ENCODE data around the gene SLC52A3.

SLC52A3 gene

GRCh38 chr20:766906-767305 lies 1.4 kb downstream of the SLC52A3 start:
- no peak for DNase-seq (ENCODE audit: low read depth)

- DNase-seq (ENCODE audit: low read depth): no peak
Observed at GRCh38 chr20:764255-764654, 4.0 kb downstream of the SLC52A3 start.

DNA sequence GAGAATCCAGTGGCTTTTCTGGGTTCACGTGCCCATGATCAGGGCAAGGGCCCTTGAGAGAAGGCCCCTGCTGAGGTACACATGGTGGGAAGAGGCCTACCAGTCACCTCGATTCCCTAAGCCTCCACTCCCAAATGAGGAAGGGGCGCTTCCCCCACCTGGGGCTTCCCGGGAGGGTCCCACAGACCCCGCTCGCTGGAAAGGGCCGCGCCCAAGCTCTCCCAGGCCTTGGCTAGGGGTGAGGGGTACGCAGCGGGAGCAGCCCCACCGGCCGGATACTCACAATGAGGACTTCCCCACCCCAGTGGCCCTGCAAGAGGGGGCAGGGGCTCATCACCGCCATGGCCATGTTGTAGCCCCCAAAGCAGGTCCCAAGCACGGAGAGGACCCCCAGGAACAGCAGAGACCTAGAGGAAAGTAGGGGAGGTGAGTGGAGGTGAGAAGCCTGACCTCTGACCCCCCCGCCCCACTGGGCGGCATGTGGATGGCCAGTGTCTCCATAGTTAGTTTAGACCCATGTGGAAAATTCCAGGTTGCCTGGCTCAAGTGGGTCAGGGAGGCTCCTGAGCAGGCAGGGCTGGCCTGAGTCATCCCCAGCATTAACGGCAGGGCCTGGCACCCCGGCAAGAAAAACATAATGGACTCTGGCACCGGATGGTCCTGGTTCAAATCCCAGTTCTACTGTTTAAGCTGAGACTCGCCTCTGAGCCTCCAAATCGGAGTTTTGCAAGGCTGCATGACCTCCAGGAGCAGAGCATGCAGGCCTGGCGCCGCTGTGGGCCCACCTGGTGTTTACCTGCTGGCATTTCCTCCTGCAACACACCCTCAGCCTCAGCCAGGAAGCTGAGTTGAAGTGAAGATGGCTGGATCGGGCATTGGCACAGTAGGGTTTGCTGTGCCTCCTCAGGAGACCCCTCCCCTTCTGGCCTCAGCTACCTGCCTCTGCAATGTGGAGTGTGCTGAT lies 6.6 kb downstream of the SLC52A3 start:
- no peak for DNase-seq (ENCODE audit: low read depth)

- peak; percentile 6 for DNase-seq (ENCODE audit: low read depth)
Observed at GRCh38 chr20:760751-761417, 7.4 kb downstream of the SLC52A3 start.

- DNase-seq (ENCODE audit: low read depth): no peak
Observed at GRCh38 chr20:757506-757905, 10.8 kb downstream of the SLC52A3 start.

- DNase-seq (ENCODE audit: low read depth): peak; percentile 9
Observed at GRCh38 chr20:755941-756340, 12.4 kb downstream of the SLC52A3 start.

GRCh38 chr20:754904-755303 lies 13.4 kb downstream of the SLC52A3 start:
- DNase-seq (ENCODE audit: low read depth): no peak

- no peak for DNase-seq (ENCODE audit: low read depth)
Observed at GRCh38 chr20:753897-754635, 14.2 kb downstream of the SLC52A3 start.

- no peak for DNase-seq (ENCODE audit: low read depth)
Observed at GRCh38 chr20:753136-753535, 15.2 kb downstream of the SLC52A3 start.

- no peak for DNase-seq (ENCODE audit: low read depth)
Observed at GRCh38 chr20:752291-752690, 16.0 kb downstream of the SLC52A3 start.

DNA sequence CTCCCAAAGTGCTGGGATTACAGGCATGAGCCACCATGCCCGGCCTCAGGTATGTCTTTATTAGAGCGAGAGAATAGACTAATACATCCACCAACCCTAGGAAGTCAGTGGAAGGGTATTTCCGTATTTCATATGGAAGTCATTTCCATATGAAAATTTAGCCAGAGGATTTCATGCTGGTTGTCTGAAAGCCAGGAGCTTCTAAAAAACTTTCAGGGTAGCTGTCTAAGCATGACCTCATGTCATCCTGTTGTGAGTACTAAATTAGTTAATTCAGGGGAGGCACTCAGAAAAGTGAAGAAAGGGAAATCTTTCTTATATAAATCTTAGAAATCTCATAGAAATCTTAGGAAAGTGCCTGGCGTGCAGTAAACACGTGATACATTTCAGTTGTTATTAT lies 16.5 kb downstream of the SLC52A3 start:
- no peak for DNase-seq (ENCODE audit: low read depth)

DNA sequence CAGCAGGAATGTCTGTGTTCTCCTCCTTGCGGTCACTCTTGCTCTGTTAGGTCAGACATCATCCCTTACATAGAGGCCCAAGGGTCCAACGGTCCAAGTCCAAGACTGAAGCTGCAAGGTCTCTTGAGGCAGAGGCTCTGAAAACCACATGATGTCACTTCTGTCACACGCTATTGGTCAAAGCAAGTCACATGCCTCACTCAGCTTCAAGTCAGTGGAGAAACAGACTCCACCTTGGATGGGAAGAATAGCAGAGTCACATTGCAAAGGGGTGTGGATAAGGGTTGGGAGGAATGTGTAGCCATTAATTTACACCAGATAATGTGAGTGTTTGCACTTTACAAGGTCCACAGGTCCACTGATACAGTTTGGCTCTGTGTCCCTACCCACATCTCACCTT lies 17.5 kb downstream of the SLC52A3 start:
- DNase-seq (ENCODE audit: low read depth): no peak

GRCh38 chr20:745683-746301 lies 22.5 kb downstream of the SLC52A3 start:
- DNase-seq (ENCODE audit: low read depth): peak; percentile 6

DNA sequence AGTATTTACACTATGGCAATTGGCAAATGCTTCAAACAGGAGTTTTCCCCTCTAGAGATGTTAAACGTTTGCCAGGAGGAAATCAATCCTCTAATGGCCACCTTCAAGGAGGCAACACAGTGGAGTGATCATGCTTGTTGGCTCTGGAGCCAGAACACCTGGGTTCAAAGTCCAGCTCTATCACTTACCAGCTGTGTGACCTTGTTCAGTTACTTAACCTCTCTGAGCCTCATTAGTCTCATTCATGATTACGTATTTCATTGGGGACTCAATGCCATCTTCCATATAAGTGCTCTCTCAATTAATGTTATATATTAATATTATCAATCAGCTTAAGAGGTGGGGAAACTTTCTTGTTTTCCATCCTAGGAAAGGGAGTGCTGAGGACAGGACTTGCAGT lies 26.1 kb downstream of the SLC52A3 start:
- DNase-seq (ENCODE audit: low read depth): no peak

- no peak for DNase-seq (ENCODE audit: low read depth)
Observed at GRCh38 chr20:741620-742019, 26.7 kb downstream of the SLC52A3 start.

DNA sequence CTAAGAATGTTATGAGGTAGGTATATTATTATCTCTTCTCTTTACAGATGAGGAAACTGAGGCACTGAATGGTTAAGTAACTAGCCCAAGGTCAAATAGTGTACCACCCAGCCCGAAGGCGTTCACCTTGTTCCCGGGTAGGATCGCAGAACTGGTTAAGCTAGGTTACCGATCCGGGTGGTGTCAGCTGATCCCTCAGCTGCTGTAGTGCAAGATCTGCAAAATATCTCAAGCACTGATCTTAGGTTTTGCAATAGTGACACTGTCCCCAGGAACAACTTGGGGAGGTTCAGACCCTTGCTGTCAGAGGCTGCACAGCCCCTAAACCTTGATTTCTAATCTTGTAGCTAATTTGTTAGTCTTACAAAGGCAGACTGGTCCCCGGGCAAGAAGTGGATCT lies 28.1 kb downstream of the SLC52A3 start:
- no peak for DNase-seq (ENCODE audit: low read depth)

- no peak for DNase-seq (ENCODE audit: low read depth)
Observed at GRCh38 chr20:739736-740135, 28.6 kb downstream of the SLC52A3 start.

DNA sequence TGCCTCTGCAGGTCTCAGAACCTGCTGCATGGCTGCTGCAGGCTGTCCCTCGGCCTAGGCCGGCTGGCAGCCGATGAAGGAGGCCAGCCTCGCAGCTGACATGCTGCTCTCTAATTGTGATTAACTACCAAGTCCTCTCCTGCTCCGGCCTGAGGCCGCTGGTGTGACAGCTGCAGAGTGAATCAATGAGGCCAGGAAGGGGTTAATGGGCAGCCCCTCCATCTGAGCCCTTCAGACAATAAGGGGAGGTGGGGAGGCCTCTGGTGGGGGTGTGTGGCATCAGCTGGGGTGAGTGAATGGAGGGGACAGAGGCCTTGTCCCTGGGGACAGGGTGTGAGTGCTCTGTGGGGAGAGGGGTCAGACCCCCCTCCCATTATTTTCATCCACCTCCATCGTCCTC lies 34.4 kb downstream of the SLC52A3 start:
- DNase-seq (ENCODE audit: low read depth): no peak

DNA sequence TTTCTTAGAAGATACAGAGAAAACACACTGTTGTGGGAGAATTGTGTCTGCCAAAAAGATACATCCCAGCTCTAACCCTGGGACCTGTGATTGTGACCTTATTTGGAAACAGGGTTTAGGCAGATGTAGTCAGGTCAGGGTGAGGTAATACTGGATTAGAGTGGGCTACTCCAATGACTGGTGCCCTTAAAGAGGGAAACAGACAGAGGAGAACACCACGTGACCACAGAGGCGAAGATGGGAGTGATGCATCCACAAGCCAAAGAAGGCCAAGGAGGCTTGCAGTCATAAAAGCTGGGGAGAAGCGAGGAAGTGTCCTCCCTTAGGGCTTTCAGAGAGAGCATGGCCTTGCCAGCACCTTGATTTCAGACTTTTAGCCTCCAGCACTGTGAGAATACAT lies 35.6 kb downstream of the SLC52A3 start:
- no peak for DNase-seq (ENCODE audit: low read depth)

GRCh38 chr20:731891-732560 lies 36.3 kb downstream of the SLC52A3 start:
- DNase-seq (ENCODE audit: low read depth): no peak

DNA sequence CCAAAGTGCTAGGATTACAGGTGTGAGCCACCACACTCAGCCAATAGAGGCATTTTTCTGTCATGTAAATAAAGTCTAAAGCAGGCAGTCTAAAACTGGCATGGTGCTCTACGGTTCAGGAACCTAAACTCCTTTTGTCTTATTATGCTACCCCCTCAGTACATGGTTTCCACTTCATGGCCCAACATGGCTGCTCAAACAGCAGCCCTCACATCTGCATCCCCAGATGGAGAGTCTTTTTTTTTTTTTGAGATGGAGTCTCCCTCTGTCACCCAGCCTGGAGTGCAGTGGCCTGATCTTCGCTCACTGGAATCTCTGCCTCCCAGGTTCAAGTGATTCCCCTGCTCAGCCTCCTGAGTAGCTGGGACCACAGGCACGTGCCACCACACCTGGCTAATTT lies 38.3 kb downstream of the SLC52A3 start:
- no peak for DNase-seq (ENCODE audit: low read depth)
